PC-3 (cell line): ENCODE measurements around the gene FGB. TPM values are rescaled to one million over a fixed set of nuclear protein-coding genes. Genes with fewer than 3 reads are reported as not detected.
A peak's percentile ranks its signal among the peaks of the same experiment; 100 is the strongest.

Experiments
- ATAC-seq: fragments of 200-7000 bp; cut with Tn5 transposase; 2 replicates; pipeline ENCODE4 v1.9.1; 2020; ENCODE audit warnings: mild to moderate bottlenecking, moderate library complexity
- Bru-seq: library from RNA; stranded (reverse); fragments of 400-500 nt; gene quantifications from one replicate; lab custom pipeline; 2021; lab: Mats Ljungman, UMichigan
- BruChase-seq, 2 experiments: library from RNA; stranded (reverse); fragments of 400-500 nt; gene quantifications; one replicate each; lab custom pipeline; 2021; lab: Mats Ljungman, UMichigan
- BruUV-seq: library from RNA; stranded (reverse); fragments of 400-500 nt; replicated peaks from 2 replicates; lab custom pipeline; 2021; lab: Mats Ljungman, UMichigan
- CTCF ChIA-PET: fragments of 300-600 bp; sonication (Branson Sonifier 250); formaldehyde crosslinking; loops from one replicate; lab custom pipeline; 2022; ENCODE audit warnings: antibody characterized with exemption; lab: Charles Lee
- POLR2A ChIA-PET: fragments of 300-600 bp; sonication (Branson Sonifier 250); formaldehyde crosslinking; loops from one replicate; lab custom pipeline; 2022; ENCODE audit warnings: antibody characterized with exemption; ENCODE audit not compliant: unreplicated experiment; lab: Charles Lee
- DNase-seq: peaks from one replicate; pipeline ENCODE4 v3.0.0-alpha.2; 2015
- H2AFZ ChIP-seq: fragments of 300-600 bp; sonication (generic); 2 replicates; pipeline ENCODE4 v1.6.0; 2016; ENCODE audit warnings: antibody characterized with exemption, low read length
- H3F3A ChIP-seq: fragments of 300-600 bp; sonication (generic); one replicate; pipeline ENCODE4 v1.6.0; 2017; ENCODE audit warnings: antibody characterized with exemption, low read length, control low read depth, mild to moderate bottlenecking; ENCODE audit not compliant: unreplicated experiment
- H3K27ac ChIP-seq: fragments of 300-600 bp; sonication (generic); 2 replicates; pipeline ENCODE4 v1.5.1; 2016; ENCODE audit warnings: mild to moderate bottlenecking, low read length
- H3K27me3 ChIP-seq: fragments of 300-600 bp; sonication (generic); 2 replicates; pipeline ENCODE4 v1.6.1; 2016; ENCODE audit warnings: low read length, mixed read lengths
- H3K36me3 ChIP-seq: fragments of 300-600 bp; sonication (generic); 2 replicates; pipeline ENCODE4 v1.6.1; 2016; ENCODE audit warnings: low read depth, mixed run types, low read length, mixed read lengths
- H3K4me1 ChIP-seq: fragments of 300-600 bp; sonication (generic); 2 replicates; pipeline ENCODE4 v1.5.1; 2016; ENCODE audit warnings: low read length; ENCODE audit not compliant: insufficient read depth
- H3K4me2 ChIP-seq: fragments of 300-600 bp; sonication (generic); 2 replicates; pipeline ENCODE4 v1.6.0; 2016; ENCODE audit warnings: low read length
- H3K4me3 ChIP-seq: fragments of 300-600 bp; sonication (generic); 2 replicates; pipeline ENCODE4 v1.5.1; 2016; ENCODE audit warnings: mild to moderate bottlenecking, low read length, mixed read lengths
- H3K79me2 ChIP-seq: fragments of 300-600 bp; sonication (generic); 2 replicates; pipeline ENCODE4 v1.6.1; 2017; ENCODE audit warnings: low read length, mixed read lengths
- H3K9ac ChIP-seq: fragments of 300-600 bp; sonication (generic); 2 replicates; pipeline ENCODE4 v1.6.0; 2016; ENCODE audit warnings: mild to moderate bottlenecking, low read length
- H3K9me2 ChIP-seq: fragments of 300-600 bp; sonication (generic); replicated peaks from 2 replicates; pipeline ENCODE4 v1.6.1; 2016; ENCODE audit warnings: mixed run types, low read length, mixed read lengths
- H3K9me3 ChIP-seq: fragments of 300-600 bp; sonication (generic); 2 replicates; pipeline ENCODE4 v1.6.1; 2016; ENCODE audit warnings: low read length, mixed read lengths
- H4K20me1 ChIP-seq: fragments of 300-600 bp; sonication (generic); 2 replicates; pipeline ENCODE4 v1.6.1; 2016; ENCODE audit warnings: low read length, mixed read lengths
- EZH2 ChIP-seq: fragments of 300-600 bp; sonication (generic); IDR thresholded peaks from one replicate; pipeline ENCODE4 v1.6.1; 2017; ENCODE audit warnings: antibody characterized with exemption, mild to moderate bottlenecking, low read length; ENCODE audit not compliant: unreplicated experiment
- EZH2phosphoT487 ChIP-seq: fragments of 300-600 bp; sonication (generic); IDR thresholded peaks from 2 replicates; pipeline ENCODE4 v1.6.1; 2018; ENCODE audit warnings: mild to moderate bottlenecking, antibody characterized with exemption, low read length, borderline replicate concordance
- intact Hi-C: fragments of 100-400 bp; cut with micrococcal nuclease; formaldehyde crosslinking; loops from 2 replicates; pipeline ENCODE4 v1.9.0; 2023
- long read RNA-seq: library from polyadenylated mRNA; unstranded; transcript quantifications from one replicate; pipeline ENCODE4 v2.0.0, GENCODE V29; 2021; ENCODE audit not compliant: unreplicated experiment
- total RNA-seq: library from RNA; depleted of rRNA; stranded (reverse); fragments of >200 nt; gene quantifications from 2 replicates; pipeline ENCODE4 v1.2.3, GENCODE V29; 2014; rRNA removed
- TF ChIP-seq, protein P1 (sequence below): fragments of 300-600 bp; sonication (generic); conservative IDR thresholded peaks from 2 replicates; pipeline ENCODE4 v1.5.1; 2017; ENCODE audit warnings: antibody characterized with exemption, low read depth, mild to moderate bottlenecking, low read length

The FGB gene
- total RNA-seq (0.36 and 1.0 TPM in 2 replicates), Bru-seq, nascent RNA (not detected), BruChase-seq, experiment 1, labeled RNA remaining after a 6-hour chase (not detected), BruChase-seq, experiment 2, labeled RNA remaining after a 2-hour chase (not detected)
- long read RNA-seq: 0 reads

DNA sequence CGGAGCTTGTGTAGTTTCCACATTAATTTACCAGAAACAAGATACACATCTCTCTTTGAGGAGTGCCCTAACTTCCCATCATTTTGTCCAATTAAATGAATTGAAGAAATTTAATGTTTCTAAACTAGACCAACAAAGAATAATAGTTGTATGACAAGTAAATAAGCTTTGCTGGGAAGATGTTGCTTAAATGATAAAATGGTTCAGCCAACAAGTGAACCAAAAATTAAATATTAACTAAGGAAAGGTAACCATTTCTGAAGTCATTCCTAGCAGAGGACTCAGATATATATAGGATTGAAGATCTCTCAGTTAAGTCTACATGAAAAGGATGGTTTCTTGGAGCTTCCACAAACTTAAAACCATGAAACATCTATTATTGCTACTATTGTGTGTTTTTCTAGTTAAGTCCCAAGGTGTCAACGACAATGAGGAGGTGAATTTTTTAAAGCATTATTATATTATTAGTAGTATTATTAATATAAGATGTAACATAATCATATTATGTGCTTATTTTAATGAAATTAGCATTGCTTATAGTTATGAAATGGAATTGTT lies at the start of gene FGB:
FGB (plus strand) TSS at position 315 of the 558 bp plus-strand sequence; CDS start at position 323, 8 bp downstream.
- Histone ChIP-seq H2AFZ (no peak within 1 kb of the TSS), H4K20me1 (no peaks in the 10 kb centered on the region), H3F3A (peaks cover 3% of the 10 kb centered on the region), H3K9me2 (no peaks in the 10 kb centered on the region), H3K9ac (peak within 1 kb of the TSS; percentile 23; the same call in 1 of the 2 replicates), H3K4me3 (no peak within 1 kb of the TSS), H3K79me2 (no peaks in the 10 kb centered on the region), H3K4me1 (peaks cover 71% of the 10 kb centered on the region), H3K27ac (peak within 1 kb of the TSS; percentile 71), H3K9me3 (no peaks in the 10 kb centered on the region), H3K27me3 (no peaks in the 10 kb centered on the region), H3K36me3 (no peaks in the 10 kb centered on the region), H3K4me2 (peak within 1 kb of the TSS; percentile 55)
- TF ChIP-seq, protein P1, sequence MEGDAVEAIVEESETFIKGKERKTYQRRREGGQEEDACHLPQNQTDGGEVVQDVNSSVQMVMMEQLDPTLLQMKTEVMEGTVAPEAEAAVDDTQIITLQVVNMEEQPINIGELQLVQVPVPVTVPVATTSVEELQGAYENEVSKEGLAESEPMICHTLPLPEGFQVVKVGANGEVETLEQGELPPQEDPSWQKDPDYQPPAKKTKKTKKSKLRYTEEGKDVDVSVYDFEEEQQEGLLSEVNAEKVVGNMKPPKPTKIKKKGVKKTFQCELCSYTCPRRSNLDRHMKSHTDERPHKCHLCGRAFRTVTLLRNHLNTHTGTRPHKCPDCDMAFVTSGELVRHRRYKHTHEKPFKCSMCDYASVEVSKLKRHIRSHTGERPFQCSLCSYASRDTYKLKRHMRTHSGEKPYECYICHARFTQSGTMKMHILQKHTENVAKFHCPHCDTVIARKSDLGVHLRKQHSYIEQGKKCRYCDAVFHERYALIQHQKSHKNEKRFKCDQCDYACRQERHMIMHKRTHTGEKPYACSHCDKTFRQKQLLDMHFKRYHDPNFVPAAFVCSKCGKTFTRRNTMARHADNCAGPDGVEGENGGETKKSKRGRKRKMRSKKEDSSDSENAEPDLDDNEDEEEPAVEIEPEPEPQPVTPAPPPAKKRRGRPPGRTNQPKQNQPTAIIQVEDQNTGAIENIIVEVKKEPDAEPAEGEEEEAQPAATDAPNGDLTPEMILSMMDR: no peak
- TF ChIP-seq EZH2 (no peak), EZH2phosphoT487 (no peak)
- no TSS peak for BruUV-seq
- DNase-seq (peak; percentile 7), ATAC-seq (no peak)
- intact Hi-C loops: no loop called here
- ChIA-PET CTCF (interaction anchor here (0.6 to 1.4 kb wide), 2 partner anchors 10 to 56 kb away, joined by 3 to 6 read pairs; no protein-coding TSS in a partner anchor), POLR2A (no interaction called here)

DNA sequence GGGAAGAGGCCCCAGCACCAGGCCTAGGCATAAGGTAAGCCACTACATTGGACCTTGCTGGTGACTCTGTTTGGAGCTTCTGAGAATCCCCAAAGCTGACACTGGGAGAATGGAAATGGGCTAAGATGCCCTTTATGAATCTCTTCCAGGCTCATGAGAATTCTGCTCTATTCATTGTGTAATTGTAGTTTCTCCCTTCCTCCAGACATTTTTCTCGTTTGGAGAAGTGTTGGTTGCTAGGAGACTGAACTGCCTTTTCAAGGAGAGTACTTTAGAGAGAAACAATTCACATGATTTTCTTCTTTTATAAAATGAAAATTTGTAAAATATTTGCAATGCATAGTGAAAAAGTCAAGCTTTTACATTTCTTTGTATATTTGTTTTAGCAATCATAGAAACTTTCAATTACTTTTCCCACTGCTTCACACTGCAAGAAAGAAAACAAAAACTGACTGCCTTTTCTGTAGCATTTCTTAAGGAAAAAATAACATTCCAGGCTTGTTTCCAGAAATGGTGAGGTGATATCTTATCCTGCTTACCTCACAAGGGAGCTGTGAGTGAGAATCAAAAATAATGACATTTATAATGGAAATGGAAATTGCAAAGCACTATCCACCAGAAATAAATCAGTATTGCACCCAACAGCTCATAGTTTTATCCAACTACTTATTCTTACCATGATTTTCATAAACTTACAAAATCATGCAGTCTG lies 46.3 kb upstream of the FGB start:
- no TSS peak for BruUV-seq
- Histone ChIP-seq H3K9me2 (no peaks in the 10 kb centered on the region), H3K4me2 (no peak overlapping the region), H2AFZ (no peak overlapping the region), H3K4me1 (no peaks in the 10 kb centered on the region), H4K20me1 (no peaks in the 10 kb centered on the region), H3K4me3 (no peak overlapping the region), H3K36me3 (no peaks in the 10 kb centered on the region), H3K27me3 (peaks cover 49% of the 10 kb centered on the region), H3F3A (no peaks in the 10 kb centered on the region), H3K9me3 (no peaks in the 10 kb centered on the region), H3K9ac (no peak overlapping the region), H3K27ac (no peak overlapping the region), H3K79me2 (no peaks in the 10 kb centered on the region)
- DNase-seq: no peak
- intact Hi-C loops: no loop called here
- no peak for ATAC-seq
- TF ChIP-seq EZH2phosphoT487 (no peak), EZH2 (no peak)
- TF ChIP-seq, protein P1: no peak
- ChIA-PET CTCF (no interaction called here), POLR2A (no interaction called here)
